Astrocyte of the cerebellum (primary cell): Measurements from ENCODE around the gene PATJ.
"Not testable (repeated sequence)": the region's sequence is repeated elsewhere in the genome, so short reads cannot be mapped to it uniquely, and the experiment has no call there.

ENCODE experiments used
- DNase-seq: peaks from one replicate; pipeline ENCODE4 v3.0.0-alpha.2; 2011; ENCODE audit warnings: low read depth
- H3K4me3 ChIP-seq: 2 replicates; pipeline ENCODE4 v1.5.1; 2011; ENCODE audit warnings: mild to moderate bottlenecking, low read depth, low read length, moderate library complexity
- CTCF ChIP-seq: IDR thresholded peaks from 2 replicates; pipeline ENCODE4 v1.5.1; 2012; ENCODE audit warnings: low read length, low read depth, moderate library complexity, mild to moderate bottlenecking; ENCODE audit errors: missing control alignments
- in situ Hi-C: cut with HindIII; loops from 2 replicates; pipeline ENCODE4 v1.10.0; 2017; ENCODE audit warnings: low sequenced_read_pairs

Gene PATJ

GRCh38 chr1:62176597-62177312 is 434.5 kb downstream of the PATJ start:
- in situ Hi-C loops = no loop called here
- no peak overlapping the region for H3K4me3 ChIP-seq
- TF ChIP-seq CTCF = no peak
- no peak for DNase-seq

DNA sequence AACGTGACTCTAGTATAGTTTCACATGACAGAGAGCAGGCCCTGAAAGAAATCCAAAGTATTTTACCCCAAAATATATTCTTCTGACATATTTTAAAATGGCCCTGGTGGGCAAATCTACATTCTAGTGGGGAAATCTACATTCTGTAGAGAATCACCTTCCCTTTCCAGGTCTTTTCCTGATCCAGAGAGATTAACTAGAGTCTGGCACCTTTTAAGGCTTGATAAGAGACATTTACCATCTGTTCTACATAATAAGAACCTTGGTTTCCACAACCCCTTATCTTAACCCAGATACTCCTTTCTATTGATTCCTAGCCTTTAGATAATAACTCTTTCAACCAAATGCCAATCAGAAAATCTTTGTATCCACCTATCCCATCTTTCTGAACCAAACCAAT is 435.3 kb downstream of the PATJ start:
- H3K4me3 ChIP-seq = no peak overlapping the region
- in situ Hi-C loops = no loop called here
- DNase-seq = no peak
- no peak for TF ChIP-seq CTCF

DNA sequence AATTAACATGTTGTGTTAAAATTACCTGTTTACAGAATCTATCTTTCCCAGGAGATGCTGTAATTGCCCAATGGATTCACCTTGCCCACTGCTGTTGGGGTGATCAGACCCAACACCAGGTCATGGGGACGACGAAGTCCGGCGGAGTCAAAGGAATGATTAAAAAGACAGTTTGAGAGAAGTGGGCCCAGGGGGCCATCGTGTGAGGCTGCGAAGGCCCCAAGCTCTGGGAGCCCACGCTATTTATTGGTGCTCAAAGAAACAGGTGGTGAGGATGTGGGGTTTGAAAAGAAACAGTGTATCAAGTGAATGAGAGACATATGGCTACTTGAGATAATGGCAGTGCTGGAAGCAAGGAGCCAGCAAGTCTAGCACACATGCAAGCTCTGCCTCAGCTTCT is 436.1 kb downstream of the PATJ start:
- TF ChIP-seq CTCF = no peak
- H3K4me3 ChIP-seq = no peak overlapping the region
- in situ Hi-C loops = no loop called here
- no peak for DNase-seq

DNA sequence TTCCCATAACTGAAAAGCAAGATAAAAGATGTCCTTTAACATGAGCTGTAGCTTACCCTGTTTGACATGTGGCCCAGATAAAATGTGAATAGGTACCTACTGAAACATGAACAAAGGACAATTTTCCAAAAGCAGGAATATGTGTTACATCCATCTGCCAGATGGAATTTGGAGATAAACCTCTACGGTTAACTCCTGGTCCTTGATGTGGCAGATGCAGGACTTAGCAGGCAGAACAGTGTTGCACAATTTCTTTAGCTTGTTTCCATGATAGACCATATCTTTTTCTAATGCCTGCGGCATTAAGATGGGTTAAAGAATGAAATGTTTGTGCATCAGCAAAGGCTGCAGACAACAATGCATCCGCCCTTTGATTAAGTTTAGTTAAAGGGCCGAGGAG is 437.8 kb downstream of the PATJ start:
- H3K4me3 ChIP-seq, DNase-seq, in situ Hi-C loops: not testable (repeated sequence)

- DNase-seq = no peak
- no peak for TF ChIP-seq CTCF
- H3K4me3 ChIP-seq = no peak overlapping the region
- in situ Hi-C loops = no loop called here
Observed at GRCh38 chr1:62180639-62181038, 438.4 kb downstream of the PATJ start.

GRCh38 chr1:62181532-62181931 is 439.3 kb downstream of the PATJ start:
- no peak overlapping the region for H3K4me3 ChIP-seq
- DNase-seq = no peak
- in situ Hi-C loops = no loop called here
- no peak for TF ChIP-seq CTCF

- H3K4me3 ChIP-seq, DNase-seq, in situ Hi-C loops: not testable (repeated sequence)
Observed at GRCh38 chr1:62182157-62182556, 439.9 kb downstream of the PATJ start.

GRCh38 chr1:62183164-62184020 is 441.1 kb downstream of the PATJ start:
- H3K4me3 ChIP-seq, in situ Hi-C loops, DNase-seq: not testable (repeated sequence)
